WTC11 (cell line): ENCODE data around the gene FGD3. TPM values are rescaled to one million over a fixed set of nuclear protein-coding genes. Genes with fewer than 3 reads are reported as not detected.

ENCODE experiments used
- ATAC-seq: fragments of 200-7000 bp; cut with Tn5 transposase; 2 replicates; pipeline ENCODE4 v1.10.0; 2021; ENCODE audit warnings: mild to moderate bottlenecking, moderate library complexity
- CTCF ChIA-PET: fragments of 300-600 bp; sonication (Branson Sonifier 250); formaldehyde crosslinking; loops from one replicate; lab custom pipeline; 2021; ENCODE audit warnings: antibody characterized with exemption; lab: Charles Lee
- POLR2A ChIA-PET: fragments of 350-600 bp; sonication (Branson Sonifier 250); formaldehyde crosslinking; loops from one replicate; lab custom pipeline; 2021; ENCODE audit warnings: antibody characterized with exemption; lab: Charles Lee
- DNase-seq: peaks from one replicate; pipeline ENCODE4 v3.0.0; 2021; ENCODE audit warnings: low spot score
- H3K27ac Mint-ChIP-seq: 2 replicates; pipeline ENCODE4 v1.8.0; 2021; ENCODE audit warnings: mixed read lengths
- H3K27me3 Mint-ChIP-seq: 2 replicates; pipeline ENCODE4 v1.8.0; 2021; ENCODE audit warnings: low read depth, mild to moderate bottlenecking, moderate library complexity, mixed read lengths
- H3K36me3 Mint-ChIP-seq: 2 replicates; pipeline ENCODE4 v1.8.0; 2021; ENCODE audit warnings: mixed read lengths
- H3K4me1 Mint-ChIP-seq: 2 replicates; pipeline ENCODE4 v1.8.0; 2022; ENCODE audit warnings: mixed read lengths
- H3K4me3 Mint-ChIP-seq: 2 replicates; pipeline ENCODE4 v1.8.0; 2021; ENCODE audit warnings: mild to moderate bottlenecking, moderate library complexity, mixed read lengths
- H3K9me3 Mint-ChIP-seq: 2 replicates; pipeline ENCODE4 v1.8.0; 2021; ENCODE audit warnings: mixed read lengths
- ARID4B ChIP-seq: sonication (generic); formaldehyde crosslinking; IDR thresholded peaks from 2 replicates; pipeline ENCODE4 v1.8.0; 2023; ENCODE audit warnings: missing genetic modification reagents, mild to moderate bottlenecking, borderline replicate concordance
- CTCF ChIP-seq: fragments of 200-600 bp; IDR thresholded peaks from 2 replicates; pipeline ENCODE4 v1.8.0; 2022; ENCODE audit warnings: antibody characterized with exemption
- ELF4 ChIP-seq: sonication (generic); formaldehyde crosslinking; IDR thresholded peaks from 2 replicates; pipeline ENCODE4 v1.8.1; 2022; ENCODE audit warnings: low read depth, mild to moderate bottlenecking, moderate library complexity, missing genetic modification reagents
- FOXP4 ChIP-seq: sonication (generic); formaldehyde crosslinking; IDR thresholded peaks from 2 replicates; pipeline ENCODE4 v1.8.0; 2022; ENCODE audit warnings: mild to moderate bottlenecking, missing genetic modification reagents
- GRHL2 ChIP-seq: fragments of 250-450 bp; sonication (Bioruptor Pico); IDR thresholded peaks from 2 replicates; pipeline ENCODE4 v1.8.0; 2022; ENCODE audit warnings: mild to moderate bottlenecking, moderate library complexity; ENCODE audit not compliant: insufficient replicate concordance, severe bottlenecking
- OVOL2 ChIP-seq: fragments of 250-450 bp; sonication (Bioruptor Pico); IDR thresholded peaks from 2 replicates; pipeline ENCODE4 v1.9.0; 2021; ENCODE audit warnings: mild to moderate bottlenecking, borderline replicate concordance
- PRRX2 ChIP-seq: fragments of 250-450 bp; sonication (Bioruptor Pico); IDR thresholded peaks from 2 replicates; pipeline ENCODE4 v1.8.0; 2021; ENCODE audit warnings: mild to moderate bottlenecking
- RELA ChIP-seq: sonication (generic); formaldehyde crosslinking; IDR thresholded peaks from 2 replicates; pipeline ENCODE4 v1.8.1; 2022; ENCODE audit warnings: missing genetic modification reagents, mild to moderate bottlenecking, borderline replicate concordance
- SMAD4 ChIP-seq: sonication (generic); formaldehyde crosslinking; IDR thresholded peaks from 2 replicates; pipeline ENCODE4 v1.8.0; 2022; ENCODE audit warnings: mild to moderate bottlenecking, missing genetic modification reagents
- TEAD4 ChIP-seq: sonication (generic); formaldehyde crosslinking; IDR thresholded peaks from 2 replicates; pipeline ENCODE4 v1.8.0; 2022; ENCODE audit warnings: mild to moderate bottlenecking, missing genetic modification reagents
- ZNF263 ChIP-seq: sonication (generic); formaldehyde crosslinking; IDR thresholded peaks from 2 replicates; pipeline ENCODE4 v1.8.1; 2022; ENCODE audit warnings: low read depth, mild to moderate bottlenecking, moderate library complexity, missing genetic modification reagents
- total RNA-seq: library from RNA; stranded (reverse); gene quantifications from 3 replicates; pipeline ENCODE4 v1.2.3, GENCODE V29; 2021
- TF ChIP-seq, protein P1 (sequence below): sonication (generic); formaldehyde crosslinking; IDR thresholded peaks from 2 replicates; pipeline ENCODE4 v1.8.0; 2022; ENCODE audit warnings: mild to moderate bottlenecking, missing genetic modification reagents
- TF ChIP-seq, protein P2 (sequence below): fragments of 250-450 bp; sonication (Bioruptor Pico); IDR thresholded peaks from 2 replicates; pipeline ENCODE4 v1.9.0; 2021; ENCODE audit warnings: mild to moderate bottlenecking
- TF ChIP-seq, protein P3 (sequence below): sonication (generic); formaldehyde crosslinking; IDR thresholded peaks from 2 replicates; pipeline ENCODE4 v1.8.1; 2023; ENCODE audit warnings: mild to moderate bottlenecking, missing genetic modification reagents, borderline replicate concordance

Gene FGD3
- total RNA-seq, 1 experiment from 2014 or later: 1.9 TPM

- Mint-ChIP-seq H3K27ac (peak overlapping the region; percentile 65; the same call in 1 of the 2 replicates), H3K4me3 (no peak overlapping the region), H3K9me3 (peaks cover 13% of the 10 kb centered on the region), H3K27me3 (no peaks in the 10 kb centered on the region; the same call in 1 of the 2 replicates), H3K36me3 (peaks cover 2% of the 10 kb centered on the region), H3K4me1 (peaks cover 18% of the 10 kb centered on the region)
- DNase-seq (no peak), ATAC-seq (no peak)
- POLR2A ChIA-PET: no interaction called here
- CTCF ChIA-PET: interaction anchor here (0.6 to 1.0 kb wide), 2 partner anchors 41 to 148 kb away, joined by 3 read pairs; no protein-coding TSS in a partner anchor
- no peak for TF ChIP-seq ELF4 (CRISPR knock-in tag)
- TF ChIP-seq ARID4B (CRISPR knock-in tag): no peak
- TF ChIP-seq GRHL2 (CRISPR knock-in tag): no peak
- TF ChIP-seq RELA: no peak
- TF ChIP-seq FOXP4 (CRISPR knock-in tag): no peak
- no peak for TF ChIP-seq CTCF
- TF ChIP-seq, protein P1, sequence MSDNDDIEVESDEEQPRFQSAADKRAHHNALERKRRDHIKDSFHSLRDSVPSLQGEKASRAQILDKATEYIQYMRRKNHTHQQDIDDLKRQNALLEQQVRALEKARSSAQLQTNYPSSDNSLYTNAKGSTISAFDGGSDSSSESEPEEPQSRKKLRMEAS (CRISPR knock-in tag): no peak
- TF ChIP-seq, protein P2, sequence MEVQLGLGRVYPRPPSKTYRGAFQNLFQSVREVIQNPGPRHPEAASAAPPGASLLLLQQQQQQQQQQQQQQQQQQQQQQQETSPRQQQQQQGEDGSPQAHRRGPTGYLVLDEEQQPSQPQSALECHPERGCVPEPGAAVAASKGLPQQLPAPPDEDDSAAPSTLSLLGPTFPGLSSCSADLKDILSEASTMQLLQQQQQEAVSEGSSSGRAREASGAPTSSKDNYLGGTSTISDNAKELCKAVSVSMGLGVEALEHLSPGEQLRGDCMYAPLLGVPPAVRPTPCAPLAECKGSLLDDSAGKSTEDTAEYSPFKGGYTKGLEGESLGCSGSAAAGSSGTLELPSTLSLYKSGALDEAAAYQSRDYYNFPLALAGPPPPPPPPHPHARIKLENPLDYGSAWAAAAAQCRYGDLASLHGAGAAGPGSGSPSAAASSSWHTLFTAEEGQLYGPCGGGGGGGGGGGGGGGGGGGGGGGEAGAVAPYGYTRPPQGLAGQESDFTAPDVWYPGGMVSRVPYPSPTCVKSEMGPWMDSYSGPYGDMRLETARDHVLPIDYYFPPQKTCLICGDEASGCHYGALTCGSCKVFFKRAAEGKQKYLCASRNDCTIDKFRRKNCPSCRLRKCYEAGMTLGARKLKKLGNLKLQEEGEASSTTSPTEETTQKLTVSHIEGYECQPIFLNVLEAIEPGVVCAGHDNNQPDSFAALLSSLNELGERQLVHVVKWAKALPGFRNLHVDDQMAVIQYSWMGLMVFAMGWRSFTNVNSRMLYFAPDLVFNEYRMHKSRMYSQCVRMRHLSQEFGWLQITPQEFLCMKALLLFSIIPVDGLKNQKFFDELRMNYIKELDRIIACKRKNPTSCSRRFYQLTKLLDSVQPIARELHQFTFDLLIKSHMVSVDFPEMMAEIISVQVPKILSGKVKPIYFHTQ (CRISPR knock-in tag): no peak
Measured at GRCh38 chr9:92962303-92962649, 15.0 kb downstream of the FGD3 start.

DNA sequence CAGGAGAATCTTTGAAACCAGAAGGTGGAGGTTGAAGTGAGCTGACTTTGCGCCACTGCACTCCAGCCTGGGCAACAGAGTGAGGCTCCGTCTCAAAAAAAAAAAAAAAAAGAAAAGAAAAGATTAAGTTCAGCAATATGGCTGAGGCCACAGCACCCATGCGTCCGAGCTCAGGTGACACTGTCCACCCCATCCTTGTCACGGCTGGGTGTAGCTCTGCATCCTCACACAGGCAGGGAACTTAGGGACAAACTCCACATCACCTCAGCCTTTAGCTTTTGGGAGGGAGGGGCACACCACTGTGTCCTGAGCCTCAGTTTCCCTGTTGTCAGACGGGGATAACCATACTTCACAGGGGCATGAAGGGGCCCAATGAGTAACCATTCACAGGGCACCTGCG lies 15.5 kb downstream of the FGD3 start:
- ChIA-PET POLR2A (no interaction called here), CTCF (interaction anchor here (0.6 to 1.0 kb wide), 2 partner anchors 41 to 147 kb away, joined by 3 read pairs; no protein-coding TSS in a partner anchor)
- H3K27me3 Mint-ChIP-seq: no peaks in the 10 kb centered on the region; the same call in 1 of the 2 replicates
- H3K9me3 Mint-ChIP-seq: peaks cover 13% of the 10 kb centered on the region
- H3K36me3 Mint-ChIP-seq: peaks cover 2% of the 10 kb centered on the region
- H3K4me1 Mint-ChIP-seq: peaks cover 18% of the 10 kb centered on the region
- no peak for ATAC-seq
- no peak overlapping the region for H3K4me3 Mint-ChIP-seq
- DNase-seq: no peak
- H3K27ac Mint-ChIP-seq: no peak overlapping the region
- TF ChIP-seq TEAD4 (no peak), ZNF263 (CRISPR knock-in tag) (no peak), PRRX2 (CRISPR knock-in tag) (no peak), OVOL2 (CRISPR knock-in tag) (no peak), ARID4B (CRISPR knock-in tag) (no peak), SMAD4 (CRISPR knock-in tag) (no peak)
- TF ChIP-seq, protein P3, sequence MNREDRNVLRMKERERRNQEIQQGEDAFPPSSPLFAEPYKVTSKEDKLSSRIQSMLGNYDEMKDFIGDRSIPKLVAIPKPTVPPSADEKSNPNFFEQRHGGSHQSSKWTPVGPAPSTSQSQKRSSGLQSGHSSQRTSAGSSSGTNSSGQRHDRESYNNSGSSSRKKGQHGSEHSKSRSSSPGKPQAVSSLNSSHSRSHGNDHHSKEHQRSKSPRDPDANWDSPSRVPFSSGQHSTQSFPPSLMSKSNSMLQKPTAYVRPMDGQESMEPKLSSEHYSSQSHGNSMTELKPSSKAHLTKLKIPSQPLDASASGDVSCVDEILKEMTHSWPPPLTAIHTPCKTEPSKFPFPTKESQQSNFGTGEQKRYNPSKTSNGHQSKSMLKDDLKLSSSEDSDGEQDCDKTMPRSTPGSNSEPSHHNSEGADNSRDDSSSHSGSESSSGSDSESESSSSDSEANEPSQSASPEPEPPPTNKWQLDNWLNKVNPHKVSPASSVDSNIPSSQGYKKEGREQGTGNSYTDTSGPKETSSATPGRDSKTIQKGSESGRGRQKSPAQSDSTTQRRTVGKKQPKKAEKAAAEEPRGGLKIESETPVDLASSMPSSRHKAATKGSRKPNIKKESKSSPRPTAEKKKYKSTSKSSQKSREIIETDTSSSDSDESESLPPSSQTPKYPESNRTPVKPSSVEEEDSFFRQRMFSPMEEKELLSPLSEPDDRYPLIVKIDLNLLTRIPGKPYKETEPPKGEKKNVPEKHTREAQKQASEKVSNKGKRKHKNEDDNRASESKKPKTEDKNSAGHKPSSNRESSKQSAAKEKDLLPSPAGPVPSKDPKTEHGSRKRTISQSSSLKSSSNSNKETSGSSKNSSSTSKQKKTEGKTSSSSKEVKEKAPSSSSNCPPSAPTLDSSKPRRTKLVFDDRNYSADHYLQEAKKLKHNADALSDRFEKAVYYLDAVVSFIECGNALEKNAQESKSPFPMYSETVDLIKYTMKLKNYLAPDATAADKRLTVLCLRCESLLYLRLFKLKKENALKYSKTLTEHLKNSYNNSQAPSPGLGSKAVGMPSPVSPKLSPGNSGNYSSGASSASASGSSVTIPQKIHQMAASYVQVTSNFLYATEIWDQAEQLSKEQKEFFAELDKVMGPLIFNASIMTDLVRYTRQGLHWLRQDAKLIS (CRISPR knock-in tag): no peak
